Testis (tissue), 2 donors: ENCODE data around the gene UTP11.

Experiments used
- CTCF ChIP-seq, 3 experiments: fragments of 450-650 bp in 2 of 3; fragments of 200-600 bp in 1 of 3; sonication (generic) in 1 of 3; IDR thresholded peaks; one replicate each; pipeline ENCODE4 v1.5.1; 2016 to 2019; ENCODE audit warnings: antibody characterized with exemption in 3 of 3, mild to moderate bottlenecking in 2 of 3, moderate library complexity in 1 of 3
- POLR2A ChIP-seq: fragments of 450-650 bp; IDR thresholded peaks from one replicate; pipeline ENCODE4 v1.6.1; 2017; ENCODE audit warnings: antibody characterized with exemption, mild to moderate bottlenecking, moderate library complexity

DNA sequence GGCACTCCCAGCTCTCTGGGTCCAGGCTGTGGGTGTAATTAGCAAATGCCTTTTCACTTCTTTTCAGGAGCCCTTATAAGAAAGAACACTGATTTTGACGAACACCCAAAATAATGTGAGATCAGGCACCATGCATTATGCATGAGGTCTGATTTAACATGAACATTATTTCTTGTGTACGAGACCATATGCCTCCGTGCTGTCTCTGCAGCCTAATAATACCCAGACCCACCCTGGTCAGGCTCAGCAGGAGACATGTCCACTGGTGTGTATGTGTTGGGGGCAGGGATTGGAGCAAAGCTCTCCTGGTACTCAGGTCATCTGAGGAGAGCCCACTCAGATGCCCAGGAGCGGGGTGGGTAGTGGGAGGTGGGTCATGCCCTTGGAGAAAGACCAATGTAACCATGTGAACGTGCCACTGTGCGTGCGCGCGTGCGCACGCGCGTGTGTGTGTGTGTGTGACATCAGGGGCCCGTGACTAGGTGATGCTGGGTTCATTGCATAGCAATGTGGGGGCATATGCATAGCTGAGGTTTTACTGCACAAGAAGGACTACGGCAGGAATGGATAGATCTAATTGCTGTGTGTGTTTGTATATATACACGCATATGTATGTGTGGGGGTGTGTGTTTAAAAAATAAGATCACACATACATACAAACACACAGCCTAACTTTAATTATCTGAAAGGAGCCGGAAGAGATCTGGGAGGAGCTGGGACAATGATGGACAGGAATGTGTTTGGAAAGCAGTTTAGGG, 27.0 kb downstream of the UTP11 start:
- TF ChIP-seq POLR2A (no peak), CTCF (IDR thresholded peaks at IDR 0.05) (no peak)
